Activated CD8-positive, alpha-beta memory T cell treated with anti-CD3 and anti-CD28 coated beads, Interleukin-2, amount 50 U/mL, for 4 hours (primary cell): ENCODE results near the gene TMC5.

Experiments used
- DNase-seq: peaks from one replicate; pipeline ENCODE4 v3.0.0-alpha.2; 2020

Gene TMC5

GRCh38 chr16:19463468-19464315 lies 46.0 kb downstream of the TMC5 start:
- DNase-seq, result no peak

- no peak for DNase-seq
These were observed 50.6 kb downstream of the TMC5 start for GRCh38 chr16:19468300-19468699.

- no peak for DNase-seq
These were observed 54.8 kb downstream of the TMC5 start for GRCh38 chr16:19472482-19472881.

DNA sequence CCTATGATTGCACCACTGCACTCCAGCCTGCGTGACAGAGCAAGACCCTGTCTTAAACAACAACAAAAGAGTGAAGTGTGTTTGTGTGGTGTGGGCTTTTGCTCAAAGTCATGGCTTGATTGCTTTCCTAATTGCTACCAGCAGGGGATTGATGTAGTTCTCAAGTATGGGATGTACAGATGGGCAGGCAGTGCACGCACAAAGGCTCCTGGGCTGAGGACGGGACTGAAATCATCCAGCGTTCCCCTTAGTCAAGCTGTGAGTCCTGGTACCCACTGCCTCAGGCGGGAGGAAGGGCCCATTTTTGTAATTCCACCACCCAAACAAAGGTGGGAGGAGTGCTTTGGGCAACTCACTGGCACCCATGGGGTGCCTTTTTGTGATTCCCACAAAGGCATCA lies 56.9 kb downstream of the TMC5 start:
- no peak for DNase-seq

DNA sequence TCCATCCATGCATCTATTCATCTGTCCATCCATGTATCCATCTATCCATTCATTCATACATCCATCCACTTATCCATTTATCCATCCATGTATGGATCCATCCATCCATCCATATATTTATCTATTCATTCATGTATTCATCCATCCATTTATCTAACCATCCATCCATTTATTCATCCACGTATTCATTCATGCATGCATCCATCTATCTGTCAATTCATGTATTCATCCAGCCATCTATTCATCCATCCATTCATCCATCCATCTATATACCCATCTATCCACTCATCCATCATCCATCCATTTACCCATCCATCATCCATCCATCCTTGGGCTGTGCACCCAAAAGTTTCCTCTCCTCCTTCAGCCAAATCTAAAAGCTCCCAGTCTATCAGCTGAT lies 60.8 kb downstream of the TMC5 start:
- DNase-seq, result no peak

DNA sequence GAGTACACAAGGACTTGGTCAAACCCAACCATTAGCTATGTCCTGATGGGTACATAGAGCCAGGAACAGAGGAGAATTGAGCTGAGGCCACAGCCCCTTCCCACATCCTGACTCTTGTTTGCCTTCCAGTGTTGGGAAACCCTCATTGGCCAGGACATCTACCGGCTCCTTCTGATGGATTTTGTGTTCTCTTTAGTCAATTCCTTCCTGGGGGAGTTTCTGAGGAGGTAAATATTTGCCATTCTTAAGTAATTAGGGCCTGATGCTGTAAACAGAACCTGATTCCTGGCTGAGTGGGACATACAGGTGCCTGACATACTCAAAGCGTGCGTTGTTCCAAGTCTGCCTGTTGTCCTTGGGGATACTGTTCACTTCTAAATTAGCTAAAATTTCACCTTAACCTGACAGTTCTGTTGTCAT lies 61.6 kb downstream of the TMC5 start:
- DNase-seq, result no peak

DNA sequence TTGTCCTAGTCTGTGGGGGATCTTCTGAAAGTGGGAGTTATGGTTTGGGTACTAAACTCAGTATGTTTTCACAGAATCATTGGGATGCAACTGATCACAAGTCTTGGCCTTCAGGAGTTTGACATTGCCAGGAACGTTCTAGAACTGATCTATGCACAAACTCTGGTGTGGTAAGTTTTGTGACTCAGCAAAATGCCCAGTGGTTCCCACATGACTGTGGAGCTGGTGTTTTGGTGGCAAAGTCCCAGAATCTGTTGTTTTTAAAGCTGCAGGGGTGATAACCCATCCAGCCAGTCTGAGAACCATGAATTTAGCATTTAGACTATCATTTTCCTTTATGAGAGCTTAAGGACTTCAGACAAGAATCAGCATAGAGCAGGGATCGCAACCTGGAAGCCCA lies 63.6 kb downstream of the TMC5 start:
- DNase-seq, result no peak

GRCh38 chr16:19481769-19482168 lies 64.1 kb downstream of the TMC5 start:
- no peak for DNase-seq

GRCh38 chr16:19482291-19482690 lies 64.6 kb downstream of the TMC5 start:
- DNase-seq, result no peak

DNA sequence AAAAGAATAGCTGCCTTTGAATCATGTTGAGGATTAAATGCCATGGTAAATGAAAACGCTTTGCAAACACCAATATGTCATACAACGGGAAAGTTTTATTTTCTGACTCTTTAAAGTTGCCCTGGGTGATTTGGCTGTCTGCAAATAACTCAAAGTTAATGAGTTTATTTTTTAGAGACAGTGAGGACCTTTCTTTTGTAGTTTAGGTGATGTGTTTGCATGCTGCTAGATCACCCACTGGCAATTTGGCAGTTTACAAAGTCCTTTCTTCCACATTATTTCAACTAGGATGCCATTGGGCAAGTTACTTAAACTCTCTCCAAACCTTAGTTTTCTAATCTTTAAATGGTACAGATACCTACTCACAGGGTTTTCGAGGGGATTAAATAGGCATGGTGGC lies 66.4 kb downstream of the TMC5 start:
- DNase-seq, result no peak

DNA sequence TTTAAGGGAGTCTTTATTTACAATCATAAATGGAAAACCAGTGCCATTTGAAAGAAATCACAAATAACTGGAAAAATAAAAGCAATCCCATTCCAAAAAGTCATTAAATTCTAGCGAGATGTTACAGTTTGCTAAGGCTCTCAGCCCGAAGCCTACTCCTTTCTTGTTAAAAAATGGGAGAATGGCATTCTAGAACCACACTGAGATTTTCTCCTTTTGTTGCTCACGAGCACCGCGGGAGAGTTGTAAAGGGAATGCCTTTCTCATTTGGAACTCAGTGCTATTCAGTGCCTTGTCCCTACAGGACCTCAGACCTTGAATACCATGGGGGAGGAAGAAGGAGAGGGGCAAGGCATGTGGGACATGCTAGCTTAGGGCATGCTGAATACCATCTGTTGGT lies 67.9 kb downstream of the TMC5 start:
- no peak for DNase-seq

GRCh38 chr16:19486051-19486450 lies 68.4 kb downstream of the TMC5 start:
- no peak for DNase-seq

DNA sequence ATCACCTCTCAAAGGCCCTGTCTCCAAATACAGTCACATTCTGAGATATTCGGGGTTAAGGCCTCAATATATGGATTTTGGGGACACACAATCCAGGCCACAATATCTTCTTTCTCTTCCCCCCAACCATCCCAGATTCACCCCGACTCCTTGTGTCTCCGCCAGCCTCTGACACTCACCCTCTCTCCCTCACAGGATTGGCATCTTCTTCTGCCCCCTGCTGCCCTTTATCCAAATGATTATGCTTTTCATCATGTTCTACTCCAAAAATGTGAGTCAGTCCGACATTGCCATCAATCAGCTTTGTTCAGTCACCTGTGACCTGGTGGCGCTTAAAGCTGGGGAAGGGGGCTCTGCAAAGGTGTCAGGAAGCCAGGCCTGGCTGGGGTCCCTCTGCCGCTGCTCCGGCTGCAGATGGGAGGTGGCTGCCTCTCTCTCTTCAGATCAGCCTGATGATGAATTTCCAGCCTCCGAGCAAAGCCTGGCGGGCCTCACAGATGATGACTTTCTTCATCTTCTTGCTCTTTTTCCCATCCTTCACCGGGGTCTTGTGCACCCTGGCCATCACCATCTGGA lies 69.2 kb downstream of the TMC5 start:
- no peak for DNase-seq

- DNase-seq, result no peak
These were observed 70.5 kb downstream of the TMC5 start for GRCh38 chr16:19488213-19488640.

GRCh38 chr16:19490619-19491018 lies 72.9 kb downstream of the TMC5 start:
- no peak for DNase-seq

DNA sequence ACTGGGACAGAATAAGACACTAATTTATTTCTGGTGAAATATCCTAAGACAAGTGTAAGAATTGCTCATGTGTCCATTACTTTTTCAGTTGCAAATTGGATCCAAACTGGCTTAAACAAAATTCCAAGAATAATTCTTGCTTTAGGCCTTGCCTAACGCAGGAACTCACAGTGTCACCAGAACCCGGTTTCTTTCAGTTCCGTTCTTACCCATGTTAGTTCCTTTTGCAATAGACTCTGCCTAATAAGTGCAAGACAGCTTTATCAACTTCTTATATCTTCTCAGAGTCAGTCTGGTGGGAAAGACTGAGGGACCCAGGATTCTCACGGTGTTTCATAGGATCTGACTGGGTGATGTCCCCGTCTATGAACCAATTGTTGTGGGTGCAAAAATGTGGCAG lies 79.5 kb downstream of the TMC5 start:
- no peak for DNase-seq

DNA sequence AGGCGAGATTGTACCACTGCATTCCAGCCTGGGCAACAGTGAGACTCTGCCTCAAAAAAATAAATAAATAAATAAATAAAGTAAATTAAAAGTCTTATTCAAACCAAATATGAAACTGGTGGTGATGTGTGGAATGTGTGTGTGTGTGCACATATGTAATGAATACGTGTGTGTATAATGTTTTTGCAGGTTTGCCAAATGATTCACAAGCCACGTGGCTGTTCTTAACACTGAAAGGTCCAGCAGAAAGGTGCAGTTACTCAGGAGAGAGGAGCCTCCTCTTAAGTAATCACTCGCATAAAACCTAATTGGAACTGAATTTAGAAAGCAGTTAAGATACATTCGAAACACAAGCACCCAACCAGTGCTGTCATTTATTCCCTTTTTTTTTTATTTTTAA lies 81.3 kb downstream of the TMC5 start:
- DNase-seq, result no peak

- no peak for DNase-seq
These were observed 81.8 kb downstream of the TMC5 start for GRCh38 chr16:19499481-19499880.

- DNase-seq, result peak; percentile 62
These were observed 84.9 kb downstream of the TMC5 start for GRCh38 chr16:19502395-19503131.

DNA sequence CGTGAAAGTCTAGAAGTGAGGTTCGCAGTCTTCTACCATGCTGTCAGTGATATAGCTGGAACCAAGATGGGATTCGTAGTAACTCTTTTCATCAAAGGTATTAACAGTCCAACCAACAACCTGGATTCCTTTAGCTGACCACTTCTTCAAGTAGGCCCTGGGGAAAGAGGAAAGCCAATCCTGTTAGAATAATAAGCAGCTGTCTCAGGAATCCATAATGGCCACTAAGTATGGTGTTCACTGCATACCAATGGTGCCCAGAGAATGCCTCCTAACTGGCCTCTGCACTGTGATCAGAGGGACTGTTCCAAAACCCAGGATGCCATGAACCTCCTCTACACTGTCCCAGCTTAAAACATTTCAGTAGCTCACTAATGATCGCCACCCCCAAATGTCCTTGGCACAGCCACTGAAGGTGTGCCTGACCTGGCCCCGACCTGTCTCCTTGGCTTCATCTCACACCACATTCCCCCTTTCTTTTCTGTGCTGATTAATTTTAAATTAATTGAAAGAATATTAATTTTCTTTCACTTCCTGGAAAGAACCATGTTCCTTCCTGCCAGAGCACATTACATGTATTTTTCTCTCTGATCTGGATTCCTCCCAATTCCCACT lies 85.9 kb downstream of the TMC5 start:
- no peak for DNase-seq

DNA sequence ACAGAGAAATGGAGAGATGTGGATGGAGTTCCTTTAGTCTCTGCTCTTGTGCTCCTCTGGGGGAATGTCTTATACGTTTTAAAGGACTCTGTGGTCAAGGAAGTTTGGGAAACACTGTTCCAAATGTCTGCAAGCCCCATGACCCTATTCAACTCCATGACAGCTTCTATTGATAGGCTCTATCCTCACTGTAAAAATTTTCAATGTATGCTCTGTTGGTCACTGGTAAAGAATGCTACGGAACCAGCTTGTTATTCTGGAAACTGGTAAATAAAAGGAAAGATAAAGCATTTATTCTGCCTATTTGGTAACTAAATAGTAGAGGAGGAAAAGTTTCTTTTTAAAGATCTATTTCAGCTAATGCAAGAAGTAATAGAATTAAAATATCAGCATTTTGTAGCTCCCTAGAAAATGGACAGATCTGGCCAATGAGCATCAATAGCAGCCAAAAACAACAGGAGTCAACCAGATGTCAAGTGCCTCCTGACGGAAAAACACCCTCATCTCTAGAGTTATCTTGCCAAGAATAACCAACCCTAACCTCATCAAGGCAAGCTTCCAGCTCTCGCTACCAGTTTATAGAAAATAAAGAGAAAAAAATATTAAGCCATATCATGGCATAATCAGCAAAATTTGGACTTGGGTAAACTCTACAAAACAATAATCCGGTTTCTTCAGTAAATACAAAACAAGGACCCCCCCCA lies 88.1 kb downstream of the TMC5 start:
- no peak for DNase-seq

DNA sequence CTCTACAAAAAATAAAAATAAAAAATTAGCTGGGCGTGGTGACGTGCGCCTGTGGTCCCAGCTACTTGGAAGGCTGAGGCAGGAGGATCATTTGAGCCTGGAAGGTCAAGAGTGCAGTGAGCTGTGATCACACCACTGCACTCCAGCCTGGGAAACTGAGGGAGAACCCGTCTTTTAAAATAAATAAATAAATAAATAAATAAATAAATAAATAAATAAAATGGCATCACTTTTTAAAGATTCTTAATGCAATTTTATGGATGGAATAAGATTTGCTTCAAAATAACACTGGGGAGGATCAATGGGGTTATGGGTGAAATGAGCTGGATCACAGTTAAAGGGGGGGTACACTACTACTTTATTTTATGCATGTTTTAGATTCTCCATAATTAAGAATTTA lies 89.3 kb downstream of the TMC5 start:
- DNase-seq, result no peak

DNA sequence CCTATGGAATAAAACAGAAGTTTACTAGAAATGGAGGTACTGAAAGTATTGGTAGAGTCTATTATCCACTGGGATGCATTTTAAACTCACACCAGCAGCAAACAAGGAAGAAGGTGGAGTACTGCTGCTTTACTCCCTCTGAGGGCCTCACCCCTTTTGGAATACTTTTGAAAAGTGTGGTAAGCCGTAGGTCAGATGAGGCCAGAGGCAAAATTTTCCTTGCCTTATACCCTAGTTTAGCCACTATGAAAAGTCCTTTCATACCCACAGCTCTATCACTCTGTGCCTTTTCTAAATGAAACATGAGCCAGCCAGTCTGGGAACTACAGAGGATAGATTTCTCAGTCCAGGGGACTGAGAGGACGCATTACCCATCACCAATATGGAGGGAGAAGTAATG lies 90.2 kb downstream of the TMC5 start:
- no peak for DNase-seq
